ENCODE results near the gene SLC4A2. TPM values are rescaled to one million over a fixed set of nuclear protein-coding genes. Genes with fewer than 3 reads are reported as not detected.

The SLC4A2 gene
- total RNA-seq, 4 donors from 2014 or later, result 31.9 to 78.7 (median 59.7) TPM

- no peak overlapping the region for H3K27ac ChIP-seq
- H3K27me3 ChIP-seq, result peaks cover 61% of the 10 kb centered on the region
- TF ChIP-seq POLR2AphosphoS5 (IDR thresholded peaks at IDR 0.05), result no peak
- no peak for TF ChIP-seq POLR2A (IDR thresholded peaks at IDR 0.05)
- peak; percentile 70 to 98 for TF ChIP-seq CTCF (IDR thresholded peaks at IDR 0.05)
- no peak for TF ChIP-seq EP300 (IDR thresholded peaks at IDR 0.05)
- peak overlapping the region; percentile 43 for H3K4me3 ChIP-seq
- DNase-seq (ENCODE audit: low spot score in 2 of 2), result peak in 1 of 2 donors; percentile 82
- 5% methylated on average over 14 of the region's 34 CpGs for WGBS
- no peaks in the 10 kb centered on the region for H3K36me3 ChIP-seq
- H3K9me3 ChIP-seq, result no peaks in the 10 kb centered on the region
- peaks cover 40% of the 10 kb centered on the region for H3K4me1 ChIP-seq
Observed at GRCh38 chr7:151017953-151018420, 41.4 kb upstream of the SLC4A2 start.

- H3K36me3 ChIP-seq, result no peaks in the 10 kb centered on the region
- no peak overlapping the region for H3K27ac ChIP-seq
- no peak for DNase-seq (ENCODE audit: low spot score in 2 of 2)
- peak overlapping the region; percentile 43 for H3K4me3 ChIP-seq
- 5% methylated on average over 27 of the region's 82 CpGs for WGBS
- peaks cover 55% of the 10 kb centered on the region for H3K27me3 ChIP-seq
- TF ChIP-seq POLR2A (IDR thresholded peaks at IDR 0.05) (no peak), CTCF (IDR thresholded peaks at IDR 0.05) (no peak), POLR2AphosphoS5 (IDR thresholded peaks at IDR 0.05) (no peak), EP300 (IDR thresholded peaks at IDR 0.05) (no peak)
- peaks cover 35% of the 10 kb centered on the region for H3K4me1 ChIP-seq
- H3K9me3 ChIP-seq, result no peaks in the 10 kb centered on the region
Observed at GRCh38 chr7:151018421-151019129, 40.8 kb upstream of the SLC4A2 start.

- Histone ChIP-seq H3K27me3 (peaks cover 52% of the 10 kb centered on the region), H3K36me3 (no peaks in the 10 kb centered on the region), H3K4me1 (peaks cover 29% of the 10 kb centered on the region), H3K4me3 (peak overlapping the region; percentile 43), H3K9me3 (no peaks in the 10 kb centered on the region), H3K27ac (no peak overlapping the region)
- TF ChIP-seq POLR2AphosphoS5 (IDR thresholded peaks at IDR 0.05), result no peak
- TF ChIP-seq POLR2A (IDR thresholded peaks at IDR 0.05), result no peak
- no peak for TF ChIP-seq EP300 (IDR thresholded peaks at IDR 0.05)
- no peak for TF ChIP-seq CTCF (IDR thresholded peaks at IDR 0.05)
- 42% methylated on average over 12 of the region's 20 CpGs for WGBS
- no peak for DNase-seq (ENCODE audit: low spot score in 2 of 2)
Observed at GRCh38 chr7:151019130-151019447, 40.3 kb upstream of the SLC4A2 start.

GRCh38 chr7:151020231-151020630, 39.2 kb upstream of the SLC4A2 start:
- no peak overlapping the region for H3K4me3 ChIP-seq
- no peak overlapping the region for H3K27ac ChIP-seq
- 52% methylated on average over 7 of the region's 7 CpGs for WGBS
- no peaks in the 10 kb centered on the region for H3K9me3 ChIP-seq
- no peak for DNase-seq (ENCODE audit: low spot score in 2 of 2)
- TF ChIP-seq POLR2AphosphoS5 (IDR thresholded peaks at IDR 0.05) (no peak), CTCF (IDR thresholded peaks at IDR 0.05) (no peak), EP300 (IDR thresholded peaks at IDR 0.05) (no peak), POLR2A (IDR thresholded peaks at IDR 0.05) (no peak)
- H3K36me3 ChIP-seq, result no peaks in the 10 kb centered on the region
- peaks cover 21% of the 10 kb centered on the region for H3K4me1 ChIP-seq
- peaks cover 51% of the 10 kb centered on the region for H3K27me3 ChIP-seq

GRCh38 chr7:151023232-151023631, 36.2 kb upstream of the SLC4A2 start:
- no peak overlapping the region for H3K4me3 ChIP-seq
- peaks cover 27% of the 10 kb centered on the region for H3K4me1 ChIP-seq
- no peaks in the 10 kb centered on the region for H3K9me3 ChIP-seq
- peaks cover 28% of the 10 kb centered on the region for H3K27me3 ChIP-seq
- no peak overlapping the region for H3K27ac ChIP-seq
- WGBS, result 92% methylated on average over 5 of the region's 10 CpGs
- no peak for DNase-seq (ENCODE audit: low spot score in 2 of 2)
- H3K36me3 ChIP-seq, result no peaks in the 10 kb centered on the region
- no peak for TF ChIP-seq EP300 (IDR thresholded peaks at IDR 0.05)
- no peak for TF ChIP-seq CTCF (IDR thresholded peaks at IDR 0.05)
- no peak for TF ChIP-seq POLR2A (IDR thresholded peaks at IDR 0.05)
- TF ChIP-seq POLR2AphosphoS5 (IDR thresholded peaks at IDR 0.05), result no peak
